Measurements from ENCODE around the gene NCOA3.

Gene NCOA3

GRCh38 chr20:47686545-47686944, 184.9 kb downstream of the NCOA3 start:
- DNase-seq: no peak

GRCh38 chr20:47687095-47687987, 185.7 kb downstream of the NCOA3 start:
- no peak for DNase-seq

- no peak for DNase-seq
Observed at GRCh38 chr20:47688385-47689381, 187.0 kb downstream of the NCOA3 start.

- DNase-seq: no peak
Observed at GRCh38 chr20:47689731-47690130, 188.0 kb downstream of the NCOA3 start.

- DNase-seq: no peak
Observed at GRCh38 chr20:47691625-47692024, 189.9 kb downstream of the NCOA3 start.

GRCh38 chr20:47694021-47694818, 192.5 kb downstream of the NCOA3 start:
- no peak for DNase-seq

GRCh38 chr20:47696856-47697255, 195.2 kb downstream of the NCOA3 start:
- no peak for DNase-seq

GRCh38 chr20:47698142-47698541, 196.5 kb downstream of the NCOA3 start:
- DNase-seq: no peak

GRCh38 chr20:47699818-47700217, 198.1 kb downstream of the NCOA3 start:
- no peak for DNase-seq

DNA sequence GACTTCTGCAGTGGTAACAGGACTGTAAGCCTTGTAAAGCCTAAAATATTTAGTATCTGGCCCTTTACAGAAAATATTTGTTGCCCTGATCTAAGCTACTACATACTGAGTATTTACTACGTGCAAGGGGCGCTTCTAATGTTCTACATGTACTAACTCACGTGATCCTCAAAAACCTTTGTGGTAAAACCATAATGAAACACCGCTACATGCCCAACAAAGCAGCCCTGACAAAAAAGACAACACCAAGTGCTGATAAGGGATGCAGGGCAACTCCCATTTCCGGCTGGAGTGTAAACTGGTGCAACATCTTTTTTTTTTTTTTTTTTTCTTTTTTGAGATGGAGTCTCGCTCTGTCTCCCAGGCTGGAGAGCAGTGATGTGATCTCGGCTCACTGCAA, 198.6 kb downstream of the NCOA3 start:
- no peak for DNase-seq

DNA sequence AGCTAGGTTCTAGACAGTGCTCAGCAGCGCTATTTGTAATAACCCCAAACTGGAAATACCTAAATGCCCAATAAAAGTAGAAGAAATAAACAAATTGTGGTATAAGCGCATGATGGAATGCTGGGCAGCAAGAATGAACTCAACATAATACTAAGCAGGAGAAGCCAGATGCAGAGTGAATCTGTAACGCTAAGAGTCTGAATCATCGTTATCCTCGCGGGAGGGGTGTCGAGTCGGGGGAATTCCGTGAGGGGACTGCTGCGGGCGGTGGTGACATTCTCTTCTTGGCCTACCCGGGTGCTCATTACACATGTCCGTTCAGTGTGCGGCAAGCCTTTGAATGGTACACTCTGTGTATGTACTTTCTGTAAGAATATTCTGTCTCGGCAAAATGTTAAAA, 199.9 kb downstream of the NCOA3 start:
- no peak for DNase-seq

- DNase-seq: no peak
Observed at GRCh38 chr20:47703748-47704147, 202.1 kb downstream of the NCOA3 start.

DNA sequence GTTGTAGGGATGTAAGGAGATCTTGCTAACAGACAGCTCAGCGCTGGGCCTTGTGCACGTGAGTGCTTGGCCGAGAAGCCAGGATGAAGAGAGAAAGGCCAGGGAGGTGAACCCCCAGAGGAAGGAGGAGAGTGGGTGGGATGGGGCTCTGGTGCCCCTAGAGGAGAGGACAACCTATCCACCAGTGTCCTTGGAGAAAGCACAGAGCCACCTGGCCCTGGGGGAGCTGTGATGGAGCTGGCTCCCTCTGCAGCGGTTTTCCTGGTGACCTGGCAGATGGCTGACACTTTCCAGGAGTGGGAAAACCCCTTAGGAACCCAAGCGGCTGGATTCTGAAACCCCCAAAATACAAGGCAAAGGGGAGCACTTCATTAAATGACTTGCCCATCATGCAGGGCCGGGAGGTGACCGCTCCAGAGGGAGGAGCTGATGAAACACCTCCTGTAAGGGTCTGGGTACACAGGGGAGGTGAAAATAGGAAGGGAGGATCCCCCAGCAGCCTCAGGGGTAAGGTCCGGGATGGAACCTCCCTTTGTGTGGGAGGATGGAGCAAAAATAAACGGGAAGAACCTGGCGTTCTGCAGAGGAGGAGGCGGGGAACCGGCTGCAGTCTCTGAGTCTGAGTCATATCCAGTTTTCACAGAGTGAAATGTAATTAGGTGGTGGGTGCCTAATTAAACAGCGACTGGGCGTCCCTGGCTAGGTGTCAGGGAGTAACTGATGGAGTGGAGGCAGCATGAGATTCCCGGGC, 203.2 kb downstream of the NCOA3 start:
- no peak for DNase-seq

DNA sequence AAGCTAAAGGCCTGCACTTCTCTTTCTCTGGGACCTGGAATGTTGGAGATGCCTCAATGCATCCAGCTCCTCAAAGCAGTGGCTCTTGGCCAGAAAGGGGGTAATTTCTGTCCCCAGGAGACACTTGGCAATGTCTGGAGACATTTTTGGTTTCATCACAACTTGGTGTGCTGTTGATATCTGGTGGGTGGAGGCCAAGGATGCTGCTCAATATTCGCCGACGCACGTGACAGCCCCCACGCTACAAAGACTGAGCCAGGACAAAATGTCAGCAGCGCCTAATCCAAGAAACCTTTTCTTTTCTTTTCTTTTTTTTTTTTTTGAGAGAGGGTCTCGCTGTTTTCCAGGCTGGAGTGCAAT, 203.8 kb downstream of the NCOA3 start:
- DNase-seq: no peak

DNA sequence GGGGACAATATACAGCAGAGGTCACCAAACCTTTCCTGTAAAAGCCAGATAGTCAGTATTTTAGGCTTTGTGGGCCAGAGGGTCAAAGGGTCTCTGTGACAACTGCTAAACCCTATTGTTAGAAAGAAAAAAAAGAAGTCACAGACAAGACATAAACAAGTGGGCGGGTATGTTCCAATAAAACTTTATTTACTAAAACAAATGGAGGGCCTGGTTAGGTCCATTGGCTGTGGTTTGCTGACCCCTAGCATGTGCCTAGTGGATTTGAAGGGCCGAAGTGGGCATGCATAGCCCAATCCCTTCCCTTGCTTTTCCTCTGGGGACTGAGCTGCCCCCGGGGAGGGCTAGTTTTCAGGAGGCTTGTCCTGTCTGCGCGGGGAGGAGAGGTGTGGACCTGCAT, 204.7 kb downstream of the NCOA3 start:
- DNase-seq: no peak

Measured in activated CD8-positive, alpha-beta memory T cell treated with anti-CD3 and anti-CD28 coated beads, Interleukin-2, amount 50 U/mL, for 48 hours (primary cell).